ENCODE measurements around the gene RGS17.

- TF ChIP-seq CTCF (conservative IDR thresholded peaks at IDR 0.05; ENCODE audit: low read length) (no peak), EZH2phosphoT487 (IDR thresholded peaks at IDR 0.05; ENCODE audit: borderline replicate concordance) (no peak)
Observed at GRCh38 chr6:153073841-153074240, 57.2 kb downstream of the RGS17 start.
